HG02798 (cell line): ENCODE data around the gene THBS1.

Source experiments
- ATAC-seq: cut with Tn5 transposase; IDR thresholded peaks from one replicate; pipeline ENCODE4 v1.9.1; 2021; ENCODE audit warnings: mild to moderate bottlenecking; ENCODE audit not compliant: unreplicated experiment, poor library complexity

The THBS1 gene

DNA sequence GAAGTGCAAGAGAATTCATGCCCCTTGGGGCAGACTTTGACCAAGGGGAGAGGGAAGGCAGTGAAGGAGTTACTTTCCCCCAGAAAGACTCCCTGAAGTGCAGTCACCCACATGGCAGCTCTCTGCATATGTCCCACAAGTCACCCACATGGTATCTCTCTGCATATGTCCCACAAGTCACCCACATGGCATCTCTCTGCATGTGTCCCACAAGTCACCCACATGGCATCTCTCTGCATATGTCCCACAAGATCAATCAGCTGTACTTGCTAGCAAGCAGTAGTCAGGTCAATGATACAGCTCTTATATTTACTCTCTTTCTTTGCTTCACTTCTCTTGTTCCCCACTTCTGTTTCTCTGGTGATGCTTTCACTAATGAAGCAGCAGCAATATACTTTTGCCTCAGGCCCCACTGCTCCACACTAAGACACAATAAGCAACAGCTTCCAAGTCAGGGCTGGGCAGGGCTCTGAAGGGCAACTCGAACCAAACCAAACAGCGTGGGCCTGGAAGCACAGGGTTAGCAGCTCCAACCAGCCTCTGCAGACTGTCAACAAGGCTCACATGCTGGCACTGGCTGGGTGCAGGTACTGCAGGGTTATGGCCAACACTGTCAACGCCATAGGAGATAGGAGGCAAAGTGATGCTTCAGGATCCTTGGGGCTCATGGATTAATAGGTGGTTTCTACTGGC lies 46.7 kb downstream of the THBS1 start:
- no peak for ATAC-seq

DNA sequence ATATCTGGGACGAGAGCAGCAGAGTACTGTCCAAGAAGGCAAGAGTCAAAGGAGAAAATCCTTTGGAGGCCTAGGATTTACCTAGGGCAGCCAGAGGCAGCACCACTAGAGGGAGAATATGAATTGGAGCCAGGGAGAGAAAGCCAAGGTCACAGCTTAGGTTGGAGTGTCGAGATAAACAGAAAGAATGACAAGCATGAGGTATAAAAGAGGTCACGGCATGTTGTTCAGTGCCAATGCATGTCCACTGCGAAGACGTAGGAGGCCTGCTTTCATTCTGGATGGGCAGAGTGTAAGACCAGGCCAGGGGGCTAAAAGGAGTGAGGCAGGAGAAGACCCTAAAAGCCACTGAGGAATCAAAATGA lies 47.2 kb downstream of the THBS1 start:
- ATAC-seq = no peak

DNA sequence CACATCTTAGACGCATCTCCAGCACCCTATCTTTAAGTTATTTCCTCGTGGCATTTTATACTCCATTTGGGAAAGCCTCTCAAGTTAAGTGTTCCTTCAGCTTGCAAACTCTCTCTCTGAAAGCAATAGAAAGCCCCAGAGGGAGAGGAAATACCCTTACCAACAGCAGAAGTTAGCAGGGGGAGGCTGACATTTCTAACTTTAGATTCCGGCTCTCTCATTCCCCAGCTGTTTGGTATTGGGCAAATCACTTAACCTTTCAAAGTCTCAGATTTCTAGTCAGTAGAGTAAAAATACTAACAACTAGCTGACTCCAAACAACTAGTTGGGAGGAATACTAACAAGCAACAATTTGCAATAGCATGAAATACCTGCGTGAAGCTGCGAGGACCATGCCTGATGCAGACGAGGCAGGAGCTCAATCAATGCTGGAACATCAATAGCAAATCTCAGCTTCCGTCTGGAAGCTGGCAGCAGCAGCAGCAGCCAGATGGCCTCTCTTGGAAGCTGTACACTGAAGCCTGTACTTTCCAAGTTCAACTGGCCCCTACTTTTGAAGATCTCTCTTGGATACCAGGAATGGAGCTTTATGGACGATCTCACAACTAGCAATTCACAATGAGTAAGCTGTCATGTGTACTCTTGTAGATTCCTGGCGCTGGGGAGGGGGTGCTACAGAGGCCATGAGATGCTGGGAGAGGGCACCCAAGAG lies 47.8 kb downstream of the THBS1 start:
- ATAC-seq = no peak

DNA sequence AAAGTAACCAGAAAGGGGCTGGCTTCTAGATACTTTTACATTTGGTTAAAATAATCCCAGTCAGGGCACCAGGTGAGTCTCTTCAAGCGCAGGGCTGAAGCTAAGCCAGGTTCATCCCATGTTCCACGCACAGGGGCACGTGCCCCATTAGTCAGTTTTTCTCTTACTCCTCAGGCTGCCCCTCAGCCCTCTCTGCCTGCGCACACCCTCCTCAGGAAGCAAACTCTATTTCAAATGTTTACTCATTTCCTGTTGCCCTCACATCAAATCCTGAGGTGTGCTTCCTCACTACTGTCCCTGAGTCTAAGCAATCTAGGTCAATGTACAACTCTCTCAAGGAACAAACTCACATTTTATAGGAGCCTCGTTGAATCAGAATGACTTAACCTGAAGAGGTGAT lies 48.5 kb downstream of the THBS1 start:
- no peak for ATAC-seq

DNA sequence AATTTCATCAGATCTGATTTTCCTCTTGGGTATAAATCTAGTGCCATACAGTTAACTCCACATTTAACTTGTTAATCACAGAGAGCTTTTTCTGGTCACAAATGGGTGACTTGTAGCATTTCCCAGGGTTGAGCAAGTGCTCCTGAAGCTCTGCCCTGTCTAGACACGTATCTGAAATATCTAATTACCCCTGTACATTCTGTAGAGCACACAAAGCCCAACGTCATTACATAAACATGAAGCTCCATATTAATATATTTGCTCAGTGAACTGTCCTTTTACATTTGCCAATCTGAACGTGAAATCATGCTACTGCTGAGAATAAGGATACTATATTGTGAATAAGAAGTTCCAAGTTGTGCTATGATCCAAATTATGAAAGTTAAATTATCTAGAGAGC lies 49.0 kb downstream of the THBS1 start:
- ATAC-seq = no peak

DNA sequence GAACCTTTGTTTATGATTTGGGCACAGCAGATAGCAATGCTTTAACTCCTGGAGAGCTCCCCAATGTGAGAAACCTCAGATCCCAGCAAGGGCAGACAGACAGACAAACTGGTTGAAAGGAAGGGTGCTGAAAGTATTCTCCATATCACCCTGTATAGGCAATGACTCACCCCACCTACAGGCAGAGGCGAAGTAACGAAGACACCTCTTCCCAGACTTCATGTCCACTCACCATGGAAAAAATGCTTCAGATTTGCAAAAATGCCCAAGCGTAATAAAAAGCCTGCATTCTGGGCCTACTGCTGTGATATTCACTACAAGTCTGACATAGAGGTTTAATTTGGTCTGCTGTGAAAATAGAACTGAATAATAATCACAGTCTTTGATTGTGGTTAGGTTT lies 50.5 kb downstream of the THBS1 start:
- no peak for ATAC-seq

DNA sequence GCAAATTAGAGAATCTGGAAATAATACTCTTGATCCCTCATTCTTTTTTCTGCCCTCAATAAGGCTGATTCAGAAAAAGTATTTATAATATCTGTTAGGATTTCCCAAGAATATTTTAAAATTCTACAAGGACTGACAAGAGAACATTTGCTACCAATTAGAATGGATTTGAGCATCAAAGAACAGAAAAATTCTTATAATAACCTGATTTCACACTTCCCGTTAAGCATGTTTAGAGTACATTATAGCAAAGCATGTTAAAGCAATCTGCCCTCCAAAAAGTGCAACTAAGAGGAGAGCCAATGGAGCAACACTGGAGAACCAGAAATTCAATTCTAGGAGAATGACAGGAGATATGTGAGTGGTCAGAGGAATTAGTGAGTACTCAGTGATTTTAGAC lies 57.2 kb downstream of the THBS1 start:
- no peak for ATAC-seq

DNA sequence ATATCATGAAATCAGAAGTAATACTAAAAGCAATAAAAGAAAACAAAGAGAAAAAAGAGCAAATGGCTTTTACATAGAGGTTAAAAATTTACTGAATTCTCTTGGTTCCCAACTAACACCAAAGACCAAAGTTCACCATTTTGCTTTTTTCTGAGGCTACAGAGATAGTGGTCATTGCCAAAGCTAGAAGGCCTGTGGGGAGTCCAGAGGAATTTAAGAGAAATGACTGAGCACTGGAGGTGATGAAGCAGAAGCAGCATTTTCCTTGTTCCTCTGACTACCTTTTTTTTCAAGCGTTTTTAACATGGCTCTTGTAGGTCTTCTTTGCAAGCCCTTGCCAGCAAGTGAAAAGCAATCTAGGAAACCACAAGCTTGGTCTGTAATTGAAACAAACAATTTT lies 58.2 kb downstream of the THBS1 start:
- ATAC-seq = no peak

DNA sequence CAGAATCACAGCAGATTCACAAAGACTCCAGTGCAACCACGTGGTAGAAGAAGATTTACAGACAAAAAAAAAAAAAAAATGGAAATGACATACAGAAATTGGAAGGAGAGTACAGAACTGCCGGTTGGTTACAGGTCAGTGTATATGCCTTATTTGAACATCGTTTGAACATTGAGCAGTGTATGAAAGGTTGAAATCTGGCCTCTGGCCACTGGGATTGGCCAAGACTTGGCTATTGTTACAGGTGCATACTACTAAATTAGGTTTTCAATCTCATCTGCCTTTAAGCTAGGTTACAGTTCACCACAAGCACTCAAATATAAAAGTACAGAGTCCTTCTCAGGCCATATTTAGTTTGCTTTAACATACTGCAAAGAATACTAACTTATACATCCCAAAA lies 59.8 kb downstream of the THBS1 start:
- no peak for ATAC-seq

DNA sequence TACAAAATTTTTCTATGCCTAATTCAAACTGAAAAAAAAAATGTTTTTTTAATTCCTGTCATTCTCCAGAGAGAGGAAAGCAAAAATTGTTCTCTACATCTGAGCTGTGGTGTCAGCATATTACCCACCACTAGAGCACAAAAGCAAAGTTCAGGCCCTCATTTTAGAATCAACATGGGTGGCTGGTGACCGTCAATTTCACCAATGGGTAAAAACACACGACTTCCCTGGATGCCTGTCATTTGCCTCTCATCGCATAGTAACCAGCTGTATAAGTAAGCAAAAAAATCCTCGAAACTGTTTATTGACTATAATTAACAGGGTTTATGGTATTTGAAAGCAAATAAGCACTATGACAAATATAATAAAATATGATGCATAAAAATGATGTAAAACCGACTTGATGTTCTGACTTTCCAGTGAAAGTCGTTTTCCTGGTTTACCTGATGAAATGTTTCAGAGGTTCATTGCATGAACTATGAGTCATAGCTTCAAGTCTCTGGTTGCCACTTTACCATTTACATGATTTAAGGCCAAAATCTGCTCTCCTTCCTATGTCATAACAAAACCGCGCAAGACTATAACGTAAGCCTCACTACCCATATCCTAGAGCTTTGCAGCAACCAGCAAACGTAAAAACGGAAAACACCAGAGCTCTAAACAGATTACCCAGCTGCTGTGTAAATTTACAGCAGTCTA lies 60.5 kb downstream of the THBS1 start:
- ATAC-seq = no peak

DNA sequence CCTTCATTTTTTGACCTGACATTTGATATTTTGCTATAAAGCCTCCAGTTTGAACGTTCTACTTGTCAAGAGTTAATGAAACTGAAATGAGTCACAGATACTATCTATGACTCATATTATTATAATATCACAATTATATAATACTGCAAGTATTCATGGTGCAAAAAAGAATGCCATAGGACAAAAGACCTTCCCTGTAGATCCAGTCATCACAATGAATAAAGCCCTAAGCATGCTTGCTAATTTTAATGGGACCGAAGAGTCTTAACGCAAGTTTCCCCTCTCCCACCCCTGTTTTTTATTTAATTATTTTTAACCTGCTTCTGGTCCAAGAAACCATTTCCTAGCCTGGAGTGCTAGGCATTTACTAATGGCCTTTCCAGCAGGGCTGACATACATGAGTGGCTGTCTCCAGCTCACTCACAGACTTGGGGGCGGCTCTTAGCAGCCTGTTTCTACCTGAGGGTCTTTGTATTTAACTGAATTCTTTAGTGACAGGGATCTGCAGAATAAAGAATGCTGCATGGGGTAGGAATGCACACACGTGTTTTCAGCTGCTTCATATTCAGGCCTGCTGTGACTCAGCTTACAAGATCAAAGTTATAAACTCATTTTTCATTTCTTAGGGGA lies 61.2 kb downstream of the THBS1 start:
- ATAC-seq = no peak

DNA sequence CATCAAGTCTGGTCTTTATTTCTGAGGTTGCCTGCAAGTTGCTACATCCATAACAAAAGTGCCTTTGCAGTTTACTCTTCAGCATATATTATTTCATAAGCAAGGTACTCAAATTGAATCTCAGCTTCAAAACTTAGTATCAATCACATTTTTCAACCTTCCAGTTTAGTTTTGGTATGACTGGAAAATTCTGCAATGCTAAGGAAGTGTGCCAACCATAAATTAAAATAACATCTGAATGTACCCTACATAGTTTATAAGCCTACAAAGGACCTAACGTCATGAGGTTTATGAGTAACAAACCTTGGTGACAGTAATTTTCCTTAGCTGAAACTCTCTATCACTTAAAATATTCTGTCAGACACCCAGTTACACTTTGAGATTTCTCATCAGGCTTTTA lies 62.8 kb downstream of the THBS1 start:
- no peak for ATAC-seq

DNA sequence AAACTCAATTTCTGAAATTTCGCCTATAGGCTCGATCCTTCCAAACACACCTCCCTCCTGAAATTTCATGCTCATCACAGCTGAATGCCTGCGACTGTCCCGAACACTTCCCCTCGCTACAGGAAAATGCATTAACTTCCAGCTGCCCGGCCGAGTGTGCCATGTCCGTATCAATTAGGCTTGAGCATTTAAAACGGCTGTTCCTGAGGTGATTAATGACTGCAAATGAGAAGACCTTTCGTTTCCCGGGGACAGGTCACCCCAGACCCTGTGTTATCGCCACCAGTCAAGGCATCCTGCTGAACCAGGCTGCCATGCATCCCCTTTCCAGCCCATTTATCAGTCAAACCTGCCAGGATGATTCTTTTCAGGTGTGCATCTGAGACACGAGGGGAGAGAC lies 63.3 kb downstream of the THBS1 start:
- ATAC-seq = no peak

DNA sequence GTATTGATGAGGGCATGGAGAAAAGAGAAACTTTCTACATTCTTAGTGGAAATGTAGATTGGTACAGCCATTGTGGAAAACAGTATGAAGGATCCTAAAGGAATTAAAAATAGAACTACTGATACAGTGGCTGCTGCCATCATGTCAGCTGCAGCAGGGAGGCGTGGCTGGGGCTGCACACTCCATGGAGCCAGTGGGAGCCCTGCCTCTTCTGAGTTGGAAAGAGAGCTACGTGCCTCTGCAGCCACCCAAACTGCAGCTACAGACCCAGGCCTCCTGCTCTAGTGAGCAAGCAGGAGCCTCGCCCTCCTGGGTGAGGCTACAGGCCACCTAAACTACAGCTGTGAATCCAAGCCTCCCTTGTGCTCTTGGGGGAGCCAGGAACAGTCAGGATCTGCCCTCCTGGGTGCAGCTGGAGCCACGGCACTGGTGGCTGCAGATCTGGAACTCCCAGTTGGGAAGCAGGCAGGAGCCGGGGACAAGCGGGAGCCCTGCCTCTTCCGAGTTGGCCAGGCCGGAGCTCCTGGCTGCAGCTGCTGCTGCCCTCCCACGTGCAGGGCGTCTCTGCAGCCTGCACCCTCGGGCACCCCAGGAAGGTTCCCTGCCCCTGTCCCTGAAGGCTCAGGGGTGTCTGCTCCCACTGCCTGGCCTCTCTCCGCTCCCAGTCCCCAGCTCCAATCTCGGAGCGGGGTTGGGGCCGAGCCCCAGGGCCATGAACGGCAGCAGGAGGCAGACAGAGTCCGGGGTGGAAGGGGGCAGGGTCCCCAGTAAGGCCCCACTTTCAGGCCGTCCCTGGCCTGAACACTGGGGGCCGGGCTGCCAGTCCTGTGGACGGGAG lies 64.5 kb downstream of the THBS1 start:
- ATAC-seq = no peak

DNA sequence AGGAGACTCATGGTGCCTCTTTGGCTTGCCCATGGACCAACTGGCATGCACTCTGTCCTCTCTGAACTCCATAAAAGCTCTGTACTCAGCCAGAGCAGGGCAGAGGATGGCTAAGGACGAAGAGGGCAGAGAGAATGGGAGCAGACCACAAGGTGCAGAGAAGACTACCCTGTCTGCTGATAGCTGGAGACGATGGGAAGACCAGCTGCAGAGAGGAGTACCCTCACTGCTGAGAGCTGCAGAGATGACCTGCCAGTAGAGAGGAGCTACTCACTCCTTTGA lies 65.0 kb downstream of the THBS1 start:
- no peak for ATAC-seq

DNA sequence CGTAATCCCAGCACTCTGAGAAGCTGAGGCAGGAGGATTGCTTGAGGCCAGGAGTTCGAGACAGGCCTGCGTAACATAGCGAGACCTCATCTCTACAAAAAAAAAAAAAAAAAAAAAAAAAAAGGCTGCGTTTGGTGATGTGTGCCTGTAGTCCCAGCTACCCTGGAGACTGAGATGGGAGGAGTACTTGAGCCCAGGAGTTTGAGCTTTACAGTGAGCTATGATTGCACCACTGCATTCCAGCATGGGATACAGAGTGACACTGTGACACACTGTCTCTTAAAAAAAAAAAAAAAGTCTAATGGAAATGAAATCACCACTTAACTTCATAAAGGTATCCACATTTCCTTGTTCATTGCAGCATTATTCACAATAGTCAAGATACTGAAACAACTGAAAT lies 65.5 kb downstream of the THBS1 start:
- ATAC-seq = no peak
